GM18507 (cell line): ENCODE data around the gene PTPRC.

ENCODE experiments used
- DNase-seq: peaks from one replicate; pipeline ENCODE4 v3.0.0; 2011; ENCODE audit warnings: low read depth; ENCODE audit not compliant: insufficient read length; ENCODE audit errors: extremely low spot score
- FAIRE-seq: peaks from 2 replicates; lab custom pipeline; 2011; peaks lifted over from hg19 to GRCh38; lab: Jason Lieb, UNC

Gene PTPRC

GRCh38 chr1:198775606-198776005 lies 136.8 kb downstream of the PTPRC start:
- FAIRE-seq (no peak), DNase-seq (no peak)

- DNase-seq, result no peak
- no peak for FAIRE-seq
Observed at GRCh38 chr1:198776602-198777029, 137.8 kb downstream of the PTPRC start.

GRCh38 chr1:198778049-198778448 lies 139.2 kb downstream of the PTPRC start:
- FAIRE-seq (no peak), DNase-seq (no peak)

- no peak for FAIRE-seq
- no peak for DNase-seq
Observed at GRCh38 chr1:198780376-198780775, 141.5 kb downstream of the PTPRC start.

- DNase-seq, result no peak
Observed at GRCh38 chr1:198788561-198789064, 149.8 kb downstream of the PTPRC start.

GRCh38 chr1:198793714-198794113 lies 154.9 kb downstream of the PTPRC start:
- no peak for FAIRE-seq

More at GRCh38 chr1:198788561-198789064, 149.8 kb downstream of the PTPRC start:
- no peak for FAIRE-seq

GRCh38 chr1:198794498-198794897 lies 155.7 kb downstream of the PTPRC start:
- no peak for FAIRE-seq
- DNase-seq, result no peak

More at GRCh38 chr1:198793714-198794113, 154.9 kb downstream of the PTPRC start:
- DNase-seq, result no peak

- no peak for FAIRE-seq
- no peak for DNase-seq
Observed at GRCh38 chr1:198797656-198798055, 158.8 kb downstream of the PTPRC start.

GRCh38 chr1:198798923-198799386 lies 160.1 kb downstream of the PTPRC start:
- DNase-seq (no peak), FAIRE-seq (peak; percentile 80)

GRCh38 chr1:198805498-198806151 lies 166.8 kb downstream of the PTPRC start:
- FAIRE-seq (no peak), DNase-seq (no peak)

GRCh38 chr1:198806861-198807260 lies 168.0 kb downstream of the PTPRC start:
- no peak for DNase-seq
- FAIRE-seq, result no peak
